ENCODE results near the gene SMTN. TPM values are rescaled to one million over a fixed set of nuclear protein-coding genes. Genes with fewer than 3 reads are reported as not detected.
A peak's percentile ranks its signal among the peaks of the same experiment; 100 is the strongest.
"Not testable (repeated sequence)": the region's sequence is repeated elsewhere in the genome, so short reads cannot be mapped to it uniquely, and the experiment has no call there.

Gene SMTN
- total and polyA plus RNA-seq, 4 donors: 10.1 to 47.3 (median 13.8) TPM

DNA sequence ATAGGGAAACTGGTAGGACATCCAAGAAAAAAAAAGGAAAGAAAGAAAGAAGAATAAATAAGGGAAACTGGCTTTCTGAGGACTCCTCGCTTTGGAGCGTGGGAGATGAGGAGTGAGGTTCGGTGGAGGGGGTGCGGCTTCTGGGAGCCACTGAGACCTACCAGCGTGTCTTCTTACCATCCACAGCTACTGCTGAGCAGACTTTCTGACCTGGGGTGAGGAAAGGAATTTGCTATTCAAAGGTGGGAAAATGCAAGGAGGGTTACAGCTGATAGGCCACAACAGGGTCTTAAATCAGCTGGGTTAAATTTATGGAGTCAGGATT, 26.7 kb downstream of the SMTN start:
- Histone ChIP-seq H3K4me1 (ENCODE audit: control insufficient read depth in 4 of 4, insufficient read depth in 4 of 4, low read length in 3 of 4) (peaks cover 4 to 7% (median 6%) of the 10 kb centered on the region in 4 donors), H3K36me3 (ENCODE audit: control insufficient read depth in 4 of 4, insufficient read depth in 3 of 4, low read depth in 1 of 4, low read length in 3 of 4) (peaks cover 0 to 3% (median 0%) of the 10 kb centered on the region in 4 donors), H3K4me3 (ENCODE audit: low read depth in 1 of 3, low read length in 3 of 3) (peak overlapping the region; percentile 23 to 50 (median 26)), H3K9ac (ENCODE audit: low read depth in 1 of 2, low read length in 2 of 2) (peak overlapping the region; percentile 58 to 59), H3K9me3 (ENCODE audit: control insufficient read depth in 4 of 4, low read length in 3 of 4) (no peaks in the 10 kb centered on the region), H3K27me3 (ENCODE audit: control insufficient read depth in 4 of 4, insufficient read depth in 4 of 4, low read length in 3 of 4) (no peaks in the 10 kb centered on the region), H3K27ac (ENCODE audit: low read depth in 1 of 2, low read length in 2 of 2) (peak overlapping the region; percentile 31 to 73)
- TF ChIP-seq FOXA2 (IDR thresholded peaks at IDR 0.05) (no peak), NR2F2 (IDR thresholded peaks at IDR 0.05) (peak; percentile 25), JUND (IDR thresholded peaks at IDR 0.05) (no peak), RXRA (IDR thresholded peaks at IDR 0.05) (no peak), GABPA (IDR thresholded peaks at IDR 0.05 in 1 of 2, conservative IDR thresholded peaks at IDR 0.05 in 1 of 2) (no peak), HNF4A (conservative IDR thresholded peaks at IDR 0.05) (peak in 1 of 2 donors; percentile 2)
- TF ChIP-seq, protein P1, sequence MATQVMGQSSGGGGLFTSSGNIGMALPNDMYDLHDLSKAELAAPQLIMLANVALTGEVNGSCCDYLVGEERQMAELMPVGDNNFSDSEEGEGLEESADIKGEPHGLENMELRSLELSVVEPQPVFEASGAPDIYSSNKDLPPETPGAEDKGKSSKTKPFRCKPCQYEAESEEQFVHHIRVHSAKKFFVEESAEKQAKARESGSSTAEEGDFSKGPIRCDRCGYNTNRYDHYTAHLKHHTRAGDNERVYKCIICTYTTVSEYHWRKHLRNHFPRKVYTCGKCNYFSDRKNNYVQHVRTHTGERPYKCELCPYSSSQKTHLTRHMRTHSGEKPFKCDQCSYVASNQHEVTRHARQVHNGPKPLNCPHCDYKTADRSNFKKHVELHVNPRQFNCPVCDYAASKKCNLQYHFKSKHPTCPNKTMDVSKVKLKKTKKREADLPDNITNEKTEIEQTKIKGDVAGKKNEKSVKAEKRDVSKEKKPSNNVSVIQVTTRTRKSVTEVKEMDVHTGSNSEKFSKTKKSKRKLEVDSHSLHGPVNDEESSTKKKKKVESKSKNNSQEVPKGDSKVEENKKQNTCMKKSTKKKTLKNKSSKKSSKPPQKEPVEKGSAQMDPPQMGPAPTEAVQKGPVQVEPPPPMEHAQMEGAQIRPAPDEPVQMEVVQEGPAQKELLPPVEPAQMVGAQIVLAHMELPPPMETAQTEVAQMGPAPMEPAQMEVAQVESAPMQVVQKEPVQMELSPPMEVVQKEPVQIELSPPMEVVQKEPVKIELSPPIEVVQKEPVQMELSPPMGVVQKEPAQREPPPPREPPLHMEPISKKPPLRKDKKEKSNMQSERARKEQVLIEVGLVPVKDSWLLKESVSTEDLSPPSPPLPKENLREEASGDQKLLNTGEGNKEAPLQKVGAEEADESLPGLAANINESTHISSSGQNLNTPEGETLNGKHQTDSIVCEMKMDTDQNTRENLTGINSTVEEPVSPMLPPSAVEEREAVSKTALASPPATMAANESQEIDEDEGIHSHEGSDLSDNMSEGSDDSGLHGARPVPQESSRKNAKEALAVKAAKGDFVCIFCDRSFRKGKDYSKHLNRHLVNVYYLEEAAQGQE (IDR thresholded peaks at IDR 0.05): no peak
- TF ChIP-seq, protein P2, sequence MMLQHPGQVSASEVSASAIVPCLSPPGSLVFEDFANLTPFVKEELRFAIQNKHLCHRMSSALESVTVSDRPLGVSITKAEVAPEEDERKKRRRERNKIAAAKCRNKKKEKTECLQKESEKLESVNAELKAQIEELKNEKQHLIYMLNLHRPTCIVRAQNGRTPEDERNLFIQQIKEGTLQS (IDR thresholded peaks at IDR 0.05): no peak
- 6% methylated on average over 5 of the region's 5 CpGs for WGBS
- no peak for DNase-seq (ENCODE audit: low spot score)

DNA sequence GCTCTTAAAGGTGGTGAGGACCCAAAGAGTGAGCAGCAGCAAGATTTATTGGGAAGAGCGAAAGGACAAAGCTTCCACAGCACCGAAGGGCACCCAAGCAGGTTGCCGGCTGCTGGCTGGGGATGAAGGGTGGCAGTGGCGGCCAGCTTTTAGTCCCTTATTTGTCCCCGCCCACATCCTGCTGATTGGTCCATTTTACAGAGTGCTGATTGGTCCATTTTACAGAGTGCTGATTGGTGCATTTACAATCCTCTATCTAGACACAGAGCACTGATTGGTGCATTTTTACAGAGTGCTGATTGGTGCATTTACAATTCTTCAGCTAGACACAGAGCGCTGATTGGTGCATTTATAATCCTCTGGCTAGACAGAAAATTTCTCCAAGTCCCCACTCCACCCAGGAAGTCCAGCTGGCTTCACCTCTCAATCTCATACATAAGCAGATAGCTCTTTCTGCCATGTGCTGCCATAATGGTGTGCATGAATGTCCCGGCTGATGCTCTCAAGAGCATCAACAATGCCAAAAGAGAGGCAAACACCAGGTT, 31.5 kb downstream of the SMTN start:
- H3K36me3 ChIP-seq (ENCODE audit: control insufficient read depth in 4 of 4, insufficient read depth in 3 of 4, low read depth in 1 of 4, low read length in 3 of 4); H3K27ac ChIP-seq (ENCODE audit: low read depth in 1 of 2, low read length in 2 of 2); H3K4me3 ChIP-seq (ENCODE audit: low read depth in 1 of 3, low read length in 3 of 3); H3K9me3 ChIP-seq (ENCODE audit: control insufficient read depth in 4 of 4, low read length in 3 of 4); H3K9ac ChIP-seq (ENCODE audit: low read depth in 1 of 2, low read length in 2 of 2); DNase-seq (ENCODE audit: low spot score); H3K4me1 ChIP-seq (ENCODE audit: control insufficient read depth in 4 of 4, insufficient read depth in 4 of 4, low read length in 3 of 4); H3K27me3 ChIP-seq (ENCODE audit: control insufficient read depth in 4 of 4, insufficient read depth in 4 of 4, low read length in 3 of 4): not testable (repeated sequence)
- WGBS: 90% methylated on average over 7 of the region's 7 CpGs

DNA sequence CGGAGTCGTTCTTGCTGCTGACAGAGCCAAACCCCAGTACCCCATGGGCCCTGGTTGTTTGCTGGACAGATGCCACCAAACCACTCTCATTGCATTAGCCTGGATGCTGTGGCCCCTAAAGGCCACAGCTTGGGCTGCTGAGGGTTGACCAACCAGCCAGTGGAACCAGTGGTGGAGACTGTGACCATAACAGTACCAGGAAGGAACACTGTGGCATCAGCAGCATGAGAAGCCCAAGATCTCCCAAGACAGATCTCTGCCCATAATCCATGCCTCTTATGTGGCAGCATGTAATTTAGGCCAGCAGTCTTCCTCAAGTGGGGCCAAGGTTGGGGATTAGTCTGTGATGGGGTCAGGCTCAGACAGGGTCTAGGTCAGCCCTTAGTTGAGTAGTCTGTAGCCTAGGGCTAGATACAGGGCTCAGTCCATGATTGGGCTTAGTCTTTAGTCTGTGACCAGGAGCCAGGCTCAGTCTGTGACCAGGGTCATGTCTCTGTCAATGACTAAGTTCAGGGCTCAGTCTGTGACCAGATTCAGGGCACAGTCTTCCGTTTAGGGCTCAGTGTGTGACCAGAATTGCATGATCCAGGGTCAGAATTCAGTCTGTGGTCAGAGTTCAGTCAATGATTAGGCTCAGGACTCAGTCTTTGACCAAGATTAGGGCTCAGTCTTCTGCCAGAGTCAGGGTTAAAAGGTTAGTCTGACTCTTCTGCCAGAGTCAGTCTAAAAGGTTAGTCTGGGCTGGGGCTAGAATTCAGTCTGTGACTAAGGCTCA, 37.1 kb downstream of the SMTN start:
- no peak for DNase-seq (ENCODE audit: low spot score)
- Histone ChIP-seq H3K9ac (ENCODE audit: low read depth in 1 of 2, low read length in 2 of 2) (no peak overlapping the region), H3K36me3 (ENCODE audit: control insufficient read depth in 4 of 4, insufficient read depth in 3 of 4, low read depth in 1 of 4, low read length in 3 of 4) (no peaks in the 10 kb centered on the region), H3K9me3 (ENCODE audit: control insufficient read depth in 4 of 4, low read length in 3 of 4) (no peaks in the 10 kb centered on the region), H3K27ac (ENCODE audit: low read depth in 1 of 2, low read length in 2 of 2) (no peak overlapping the region), H3K4me3 (ENCODE audit: low read depth in 1 of 3, low read length in 3 of 3) (no peak overlapping the region), H3K4me1 (ENCODE audit: control insufficient read depth in 4 of 4, insufficient read depth in 4 of 4, low read length in 3 of 4) (peaks cover 0 to 9% (median 3%) of the 10 kb centered on the region in 4 donors), H3K27me3 (ENCODE audit: control insufficient read depth in 4 of 4, insufficient read depth in 4 of 4, low read length in 3 of 4) (no peaks in the 10 kb centered on the region)
- WGBS: 81% methylated on average over 3 of the region's 3 CpGs
- TF ChIP-seq, protein P1 (IDR thresholded peaks at IDR 0.05): no peak
- TF ChIP-seq SP1 (IDR thresholded peaks at IDR 0.05): no peak
- TF ChIP-seq HNF4A (conservative IDR thresholded peaks at IDR 0.05): no peak
- TF ChIP-seq, protein P3, sequence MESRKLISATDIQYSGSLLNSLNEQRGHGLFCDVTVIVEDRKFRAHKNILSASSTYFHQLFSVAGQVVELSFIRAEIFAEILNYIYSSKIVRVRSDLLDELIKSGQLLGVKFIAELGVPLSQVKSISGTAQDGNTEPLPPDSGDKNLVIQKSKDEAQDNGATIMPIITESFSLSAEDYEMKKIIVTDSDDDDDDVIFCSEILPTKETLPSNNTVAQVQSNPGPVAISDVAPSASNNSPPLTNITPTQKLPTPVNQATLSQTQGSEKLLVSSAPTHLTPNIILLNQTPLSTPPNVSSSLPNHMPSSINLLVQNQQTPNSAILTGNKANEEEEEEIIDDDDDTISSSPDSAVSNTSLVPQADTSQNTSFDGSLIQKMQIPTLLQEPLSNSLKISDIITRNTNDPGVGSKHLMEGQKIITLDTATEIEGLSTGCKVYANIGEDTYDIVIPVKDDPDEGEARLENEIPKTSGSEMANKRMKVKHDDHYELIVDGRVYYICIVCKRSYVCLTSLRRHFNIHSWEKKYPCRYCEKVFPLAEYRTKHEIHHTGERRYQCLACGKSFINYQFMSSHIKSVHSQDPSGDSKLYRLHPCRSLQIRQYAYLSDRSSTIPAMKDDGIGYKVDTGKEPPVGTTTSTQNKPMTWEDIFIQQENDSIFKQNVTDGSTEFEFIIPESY (IDR thresholded peaks at IDR 0.05): no peak
- TF ChIP-seq EGR1 (IDR thresholded peaks at IDR 0.05; ENCODE audit: low read depth in 2 of 2): no peak
- TF ChIP-seq, protein P2 (IDR thresholded peaks at IDR 0.05): no peak

Data from liver (tissue), 9 donors.